HG03571 (cell line): ENCODE results near the gene GAD1.

Experiments used
- ATAC-seq: cut with Tn5 transposase; IDR thresholded peaks from one replicate; pipeline ENCODE4 v1.9.1; 2021; ENCODE audit not compliant: unreplicated experiment

The GAD1 gene

GRCh38 chr2:170840717-170841210, 24.1 kb downstream of the GAD1 start:
- no peak for ATAC-seq

DNA sequence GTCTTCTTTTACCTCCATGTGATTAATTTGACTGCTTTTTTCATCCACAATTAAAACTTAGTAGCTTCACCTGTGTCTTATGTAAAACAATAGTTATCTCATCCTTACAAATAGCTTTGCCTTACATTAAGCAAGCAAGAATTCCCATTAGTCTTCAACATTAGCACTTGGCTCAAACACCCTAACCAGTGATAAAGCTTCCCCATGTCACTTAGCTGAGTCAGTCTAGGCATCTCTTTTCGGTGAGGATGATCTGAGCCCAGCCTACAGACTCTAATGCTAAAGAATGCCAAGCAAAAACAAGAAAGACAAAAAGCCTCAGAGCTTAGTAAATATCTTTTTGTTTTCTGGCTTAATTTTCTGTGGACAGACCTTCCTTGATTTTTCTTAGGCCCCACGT, 26.1 kb downstream of the GAD1 start:
- no peak for ATAC-seq

- no peak for ATAC-seq
Observed at GRCh38 chr2:170843656-170844055, 27.0 kb downstream of the GAD1 start.

DNA sequence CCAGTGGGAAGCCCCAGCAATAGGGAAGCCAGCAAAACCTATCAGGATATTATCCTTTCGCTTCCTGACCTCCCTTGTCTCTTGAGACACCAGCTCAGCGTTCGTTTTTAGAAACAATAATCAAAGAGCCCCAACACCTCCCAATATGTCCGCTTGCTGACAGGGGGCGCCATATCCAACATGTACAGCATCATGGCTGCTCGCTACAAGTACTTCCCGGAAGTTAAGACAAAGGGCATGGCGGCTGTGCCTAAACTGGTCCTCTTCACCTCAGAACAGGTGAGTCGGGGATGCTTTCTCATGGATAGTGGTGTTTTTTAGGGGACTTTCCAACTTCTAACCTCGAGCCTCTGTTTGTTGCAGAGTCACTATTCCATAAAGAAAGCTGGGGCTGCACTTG, 28.7 kb downstream of the GAD1 start:
- ATAC-seq: no peak

- ATAC-seq: no peak
Observed at GRCh38 chr2:170846314-170846713, 29.6 kb downstream of the GAD1 start.

GRCh38 chr2:170847716-170848115, 31.0 kb downstream of the GAD1 start:
- ATAC-seq: no peak

DNA sequence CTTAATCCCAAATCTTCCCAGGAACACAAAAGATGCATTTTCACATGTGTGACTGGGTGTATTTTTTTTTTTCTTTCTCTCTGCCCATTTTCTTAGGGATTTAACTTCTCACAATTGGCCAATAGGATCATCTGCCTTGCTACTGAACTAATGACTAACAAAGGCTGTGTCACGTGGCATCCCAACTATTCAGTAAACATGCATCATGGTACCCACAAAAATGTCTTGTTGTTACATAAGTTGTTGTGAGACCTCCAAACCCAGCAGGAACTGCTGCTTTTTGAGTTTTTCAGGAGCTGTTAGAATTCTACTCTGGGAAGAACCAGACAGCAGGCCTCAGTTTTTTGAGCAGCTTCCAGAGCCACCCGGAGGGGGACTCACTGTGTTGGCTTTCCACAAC, 31.9 kb downstream of the GAD1 start:
- no peak for ATAC-seq

DNA sequence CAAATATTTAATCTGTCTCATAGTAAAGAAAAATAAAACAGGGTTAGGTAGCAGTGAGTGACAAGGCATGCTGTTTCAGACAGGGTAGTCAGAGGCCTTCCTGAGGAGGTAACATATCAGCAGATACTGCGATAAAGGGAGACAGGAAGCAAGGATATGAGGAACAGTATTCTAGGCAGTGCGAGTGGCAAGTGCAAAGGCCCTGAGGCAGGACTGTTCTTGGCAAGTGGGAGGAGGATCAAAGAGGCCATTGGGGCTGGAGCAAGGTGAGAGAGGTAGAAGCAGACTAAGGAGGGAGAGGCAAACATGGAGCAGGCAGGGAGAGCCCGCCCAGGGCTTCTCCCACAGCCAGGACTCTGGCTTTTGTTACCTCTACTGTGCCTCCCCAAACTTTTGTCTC, 33.6 kb downstream of the GAD1 start:
- ATAC-seq: no peak

DNA sequence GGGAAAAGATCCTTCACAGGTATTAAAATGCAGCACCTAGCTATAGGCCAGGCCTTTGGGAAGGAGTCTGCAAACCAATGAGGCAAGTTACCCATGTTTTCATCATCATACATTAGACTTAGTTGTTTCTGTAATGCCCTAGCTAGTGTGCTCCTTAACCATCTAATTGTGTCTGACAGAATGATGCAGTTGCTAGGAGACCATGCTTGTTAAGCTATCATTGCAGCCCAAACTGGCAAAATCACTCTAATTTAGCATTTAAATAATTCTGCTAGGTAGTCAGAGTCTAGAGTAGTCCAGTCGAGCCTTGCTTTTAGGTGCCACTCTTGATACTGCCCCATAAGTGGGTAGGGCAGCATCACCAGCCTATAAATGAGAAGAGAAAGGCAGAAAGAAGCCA, 34.9 kb downstream of the GAD1 start:
- no peak for ATAC-seq

DNA sequence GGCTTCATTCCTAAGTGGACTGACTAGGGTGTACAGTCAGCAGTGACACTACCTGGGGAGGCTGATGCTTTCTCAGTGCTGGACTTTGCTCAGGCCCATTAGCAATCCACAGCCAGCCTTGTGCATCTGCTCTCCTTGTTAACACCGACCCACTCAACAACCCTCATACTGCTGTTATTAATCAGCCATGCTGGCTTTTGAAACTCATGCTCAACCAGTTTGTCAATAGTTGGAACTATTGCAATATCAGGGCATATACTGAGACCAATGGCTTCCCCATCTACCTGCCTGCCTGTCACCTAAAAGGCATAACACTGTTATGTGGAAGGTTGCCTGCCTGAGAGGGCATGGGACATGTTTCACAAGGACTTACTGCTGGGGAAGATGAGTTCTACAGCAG, 39.4 kb downstream of the GAD1 start:
- ATAC-seq: no peak

- ATAC-seq: no peak
Observed at GRCh38 chr2:170862286-170862902, 45.7 kb downstream of the GAD1 start.

- ATAC-seq: no peak
Observed at GRCh38 chr2:170863087-170863486, 46.4 kb downstream of the GAD1 start.

DNA sequence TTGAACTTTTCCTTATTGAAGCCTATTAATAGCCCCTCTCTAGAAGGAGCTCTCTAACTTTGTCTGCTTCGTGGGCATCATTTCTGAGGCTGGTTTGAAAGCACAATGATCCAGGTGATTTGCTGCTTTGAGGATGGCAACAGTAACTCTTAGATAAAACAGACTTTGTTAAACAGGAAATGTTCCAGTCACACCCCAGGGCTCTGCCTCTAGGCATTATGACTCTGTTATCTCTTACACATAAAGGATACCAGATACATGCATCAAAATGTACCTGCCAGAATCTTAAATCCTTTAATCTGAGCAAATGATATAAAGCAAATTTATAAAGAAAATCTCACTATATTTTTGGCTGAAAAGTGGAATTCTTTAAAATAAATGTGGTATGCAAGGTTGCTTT, 52.3 kb downstream of the GAD1 start:
- no peak for ATAC-seq

DNA sequence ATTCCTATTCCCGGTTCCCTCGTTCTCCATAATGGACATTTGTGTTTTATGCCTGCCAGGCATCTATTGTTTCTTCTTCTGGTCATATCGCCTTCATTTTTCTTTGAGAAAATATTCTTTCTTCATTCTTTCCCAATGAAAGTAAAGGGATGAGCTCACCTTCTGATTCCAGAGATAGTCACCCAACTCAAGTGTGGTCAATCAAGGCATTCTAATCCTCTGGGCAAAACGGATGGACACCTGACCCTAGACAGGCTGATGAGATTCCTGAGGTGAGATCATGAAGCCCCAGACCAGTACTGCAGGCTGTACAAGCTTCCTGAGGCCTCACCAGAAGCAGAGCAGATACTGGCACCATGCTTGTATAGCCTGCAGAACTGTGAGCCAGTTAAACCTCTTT, 52.8 kb downstream of the GAD1 start:
- ATAC-seq: no peak

DNA sequence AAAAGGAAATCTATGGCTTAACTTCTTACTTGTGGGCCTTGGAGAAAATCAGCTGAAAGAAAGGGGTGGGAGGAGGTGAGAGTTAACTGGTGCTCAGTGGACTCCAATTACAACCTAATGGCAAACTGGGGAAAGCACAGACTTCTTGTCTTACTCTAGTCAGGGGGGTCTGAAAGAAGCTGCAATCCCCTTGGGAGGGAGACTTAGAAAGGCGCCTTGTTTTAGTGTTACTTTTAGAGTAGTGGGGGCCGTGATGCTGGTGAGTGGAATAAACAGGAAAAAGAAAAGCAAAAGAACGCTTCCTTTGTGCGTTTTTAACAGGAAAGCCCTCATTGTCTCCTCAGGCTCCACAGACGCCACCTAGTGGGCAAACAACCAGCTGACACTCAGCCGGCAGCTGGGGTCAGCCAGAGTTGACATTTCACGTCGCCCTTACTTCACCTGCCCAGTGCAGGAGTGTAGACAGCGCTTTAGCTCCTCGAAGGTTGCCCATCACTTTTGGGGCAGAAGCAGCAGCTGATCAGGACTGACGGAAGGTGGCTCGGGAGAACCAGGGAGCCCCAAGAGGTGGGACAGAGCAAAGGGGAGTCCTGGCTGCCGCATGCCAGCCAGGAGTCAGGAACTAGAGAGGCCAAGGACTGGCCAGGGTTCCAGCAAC, 56.5 kb downstream of the GAD1 start:
- ATAC-seq: peak; percentile 92

DNA sequence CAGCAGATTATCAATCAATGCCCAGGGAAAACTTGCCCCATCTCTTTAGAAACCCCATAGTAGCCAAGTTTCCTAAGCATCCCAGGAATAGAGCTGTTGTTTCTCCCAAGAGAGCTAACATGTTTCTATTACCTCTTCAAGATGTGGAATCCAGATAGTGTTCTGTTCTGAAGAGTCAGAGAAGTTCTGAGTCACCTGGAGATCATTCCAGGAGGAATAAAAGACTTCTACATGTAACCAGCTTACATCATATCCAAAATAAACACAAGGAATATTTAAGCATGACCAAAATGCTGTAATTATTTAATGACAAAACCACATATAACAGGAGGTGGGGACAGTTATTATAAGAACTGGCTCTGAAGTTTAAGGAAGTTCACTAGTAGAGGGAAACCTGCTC, 61.4 kb downstream of the GAD1 start:
- no peak for ATAC-seq

DNA sequence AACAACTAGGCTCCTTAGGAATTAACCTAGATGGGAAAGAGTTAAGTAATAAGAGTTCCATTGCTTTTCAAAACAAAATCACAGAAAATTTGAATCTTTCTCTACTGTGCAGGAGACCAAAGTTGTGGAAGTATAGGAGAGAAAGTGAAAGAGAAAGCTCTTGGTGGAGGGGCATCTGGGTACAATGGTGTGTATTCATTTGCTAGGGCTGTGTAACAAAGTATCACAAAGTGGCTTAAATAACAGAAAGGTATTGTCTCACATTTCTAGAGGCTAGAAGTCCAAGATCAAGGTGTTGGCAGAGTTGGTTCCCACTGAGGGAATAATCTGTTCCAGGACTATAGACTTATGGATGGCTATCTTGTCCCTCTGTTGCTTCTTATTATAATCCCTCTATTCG, 61.8 kb downstream of the GAD1 start:
- ATAC-seq: no peak

GRCh38 chr2:170881840-170882239, 65.2 kb downstream of the GAD1 start:
- ATAC-seq: no peak

DNA sequence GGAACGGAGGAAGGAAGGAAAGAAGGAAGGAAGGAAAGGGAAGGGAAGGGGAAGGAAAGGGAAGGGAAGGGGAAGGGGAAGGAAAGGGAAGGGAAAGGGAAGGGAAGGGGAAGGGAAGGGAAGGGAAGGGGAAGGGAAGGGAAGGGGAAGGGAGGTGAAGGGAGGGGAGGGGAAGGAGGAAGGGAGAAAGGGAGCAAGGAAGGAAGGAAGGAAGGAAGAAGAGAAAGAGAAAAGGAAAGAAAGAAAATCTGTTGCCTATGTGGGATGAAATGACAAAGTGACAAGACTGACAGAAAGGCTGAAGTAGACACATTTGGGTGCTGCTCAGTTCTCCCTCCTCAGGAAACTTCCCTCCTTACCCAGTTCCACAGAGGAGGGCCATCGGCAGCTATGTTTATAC, 66.1 kb downstream of the GAD1 start:
- ATAC-seq: no peak

- ATAC-seq: no peak
Observed at GRCh38 chr2:170883683-170884082, 67.0 kb downstream of the GAD1 start.

- no peak for ATAC-seq
Observed at GRCh38 chr2:170885130-170885791, 68.6 kb downstream of the GAD1 start.

DNA sequence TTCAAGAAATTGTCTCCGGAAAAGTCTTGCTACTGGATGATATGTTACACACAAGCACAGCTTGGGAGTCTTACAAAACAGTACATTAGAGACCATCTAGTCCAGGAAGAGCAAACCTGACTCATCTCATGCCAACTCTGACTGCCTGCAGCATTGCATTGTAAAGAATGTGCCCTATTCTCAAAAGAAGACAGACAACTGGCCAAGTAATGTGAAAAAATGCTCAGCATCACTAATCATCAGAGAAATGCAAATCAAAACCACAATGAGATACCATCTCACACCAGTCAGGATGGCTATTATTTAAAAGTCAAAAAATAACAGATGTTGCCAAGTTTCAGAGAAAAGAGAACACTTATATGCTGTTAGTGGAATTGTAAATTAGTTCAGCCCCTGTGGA, 69.7 kb downstream of the GAD1 start:
- no peak for ATAC-seq
